Endothelial cell of umbilical vein (primary cell): Measurements from ENCODE around the gene WDR76. TPM values are rescaled to one million over a fixed set of nuclear protein-coding genes. Genes with fewer than 3 reads are reported as not detected.
A peak's percentile ranks its signal among the peaks of the same experiment; 100 is the strongest.

ENCODE experiments used
- BruUV-seq: library from RNA; stranded (reverse); fragments of 400-500 nt; replicated peaks from 2 replicates; lab custom pipeline; 2021; lab: Mats Ljungman, UMichigan
- CTCF ChIA-PET: fragments of 300-600, 350-600 bp; sonication (Branson Sonifier 250); formaldehyde crosslinking; loops from one replicate; lab custom pipeline; 2021; ENCODE audit warnings: antibody characterized with exemption, inconsistent platforms; lab: Charles Lee
- POLR2A ChIA-PET: fragments of 300-600, 350-600 bp; sonication (Branson Sonifier 250); formaldehyde crosslinking; loops from one replicate; lab custom pipeline; 2021; ENCODE audit warnings: antibody characterized with exemption, inconsistent platforms; lab: Charles Lee
- DNase-seq: peaks from one replicate; pipeline ENCODE4 v3.0.0-alpha.2; 2011; ENCODE audit warnings: low read depth, low spot score
- FAIRE-seq: peaks from 2 replicates; lab custom pipeline; 2011; peaks lifted over from hg19 to GRCh38; lab: Jason Lieb, UNC
- H2AFZ ChIP-seq: 2 replicates; pipeline ENCODE4 v1.6.0; 2012; ENCODE audit warnings: low read depth, low read length, control low read depth, inconsistent platforms
- H3K27ac ChIP-seq: 2 replicates; pipeline ENCODE4 v1.5.1; 2011; ENCODE audit warnings: low read depth, mild to moderate bottlenecking, control low read depth, low read length, moderate library complexity; ENCODE audit not compliant: insufficient read depth
- H3K27me3 ChIP-seq, 2 experiments: 2 replicates each; pipeline versions ENCODE4 v1.6.0 to v1.6.1; 2011; ENCODE audit warnings: low read length in 2 of 2, mixed read lengths in 1 of 2; ENCODE audit not compliant: control insufficient read depth in 2 of 2, insufficient read depth in 2 of 2
- H3K36me3 ChIP-seq, 2 experiments: 2 replicates in 1 of 2; 3 replicates in 1 of 2; pipeline ENCODE4 v1.5.1; 2011; ENCODE audit warnings: low read length in 2 of 2, mild to moderate bottlenecking in 1 of 2, moderate library complexity in 1 of 2; ENCODE audit not compliant: control insufficient read depth in 2 of 2, insufficient read depth in 2 of 2; ENCODE audit errors: extremely low read depth in 1 of 2
- H3K4me1 ChIP-seq: 3 replicates; pipeline ENCODE4 v1.5.1; 2011; ENCODE audit warnings: mild to moderate bottlenecking, low read length; ENCODE audit not compliant: control insufficient read depth, insufficient read depth; ENCODE audit errors: extremely low read depth
- H3K4me2 ChIP-seq: 2 replicates; pipeline ENCODE4 v1.6.1; 2011; ENCODE audit warnings: low read length, control low read depth, mixed read lengths; ENCODE audit not compliant: insufficient read depth
- H3K4me3 ChIP-seq, 3 experiments: fragments of 200-600 bp in 1 of 3; sonication (generic), shearing (Covaris generic) in 1 of 3; replicated peaks in 1 of 3; 2 replicates each; pipeline ENCODE4 v1.5.1; 2011 to 2016; ENCODE audit warnings: control low read depth in 3 of 3, low read length in 3 of 3, mild to moderate bottlenecking in 2 of 3, inconsistent platforms in 1 of 3, low read depth in 1 of 3, moderate library complexity in 1 of 3; ENCODE audit not compliant: insufficient read depth in 1 of 3
- H3K79me2 ChIP-seq: 2 replicates; pipeline ENCODE4 v1.6.0; 2012; ENCODE audit warnings: low read length, inconsistent platforms; ENCODE audit not compliant: control insufficient read depth, insufficient read depth
- H3K9ac ChIP-seq: replicated peaks from 2 replicates; pipeline ENCODE3; 2011; ENCODE audit warnings: low read length, control low read depth; ENCODE audit not compliant: insufficient read depth; ENCODE audit errors: extremely low read depth
- H3K9me1 ChIP-seq: replicated peaks from 3 replicates; pipeline ENCODE4 v1.6.0; 2011; ENCODE audit warnings: mild to moderate bottlenecking, low read length; ENCODE audit not compliant: control insufficient read depth, insufficient read depth; ENCODE audit errors: extremely low read depth
- H3K9me3 ChIP-seq: replicated peaks from 2 replicates; pipeline ENCODE4 v1.5.1; 2012; ENCODE audit warnings: low read length, inconsistent platforms; ENCODE audit not compliant: control insufficient read depth, insufficient read depth
- H4K20me1 ChIP-seq: replicated peaks from 2 replicates; pipeline ENCODE3; 2011; ENCODE audit warnings: mild to moderate bottlenecking, low read length; ENCODE audit not compliant: control insufficient read depth, insufficient read depth; ENCODE audit errors: extremely low read depth
- CTCF ChIP-seq, 2 donors: IDR thresholded peaks; 1 replicate in 1 of 2; 2 replicates in 1 of 2; pipeline ENCODE4 v1.5.1; 2011; ENCODE audit warnings: low read length in 2 of 2, mild to moderate bottlenecking in 2 of 2, moderate library complexity in 2 of 2, control low read depth in 1 of 2, inconsistent platforms in 1 of 2, low read depth in 1 of 2; ENCODE audit not compliant: insufficient read depth in 1 of 2; ENCODE audit errors: extremely low read depth in 1 of 2
- EZH2 ChIP-seq: IDR thresholded peaks from 2 replicates; pipeline ENCODE4 v1.6.1; 2012; ENCODE audit warnings: borderline replicate concordance, low read depth, mild to moderate bottlenecking, moderate library complexity, low read length, inconsistent platforms; ENCODE audit not compliant: severe bottlenecking
- FOS ChIP-seq: IDR thresholded peaks from 2 replicates; pipeline ENCODE4 v1.6.1; 2011; ENCODE audit warnings: mild to moderate bottlenecking, low read length, moderate library complexity, borderline replicate concordance; ENCODE audit not compliant: insufficient read depth
- GATA2 ChIP-seq: IDR thresholded peaks from 2 replicates; pipeline ENCODE4 v1.7.0; 2011; ENCODE audit warnings: low read depth, mild to moderate bottlenecking, moderate library complexity, mixed read lengths, low read length; ENCODE audit not compliant: insufficient read length, insufficient read depth
- JUN ChIP-seq: IDR thresholded peaks from 2 replicates; pipeline ENCODE4 v1.6.1; 2011; ENCODE audit warnings: borderline replicate concordance, low read depth; ENCODE audit not compliant: insufficient read length, insufficient read depth
- MYC ChIP-seq: IDR thresholded peaks from one replicate; pipeline ENCODE4 v1.6.1; 2011; ENCODE audit warnings: mild to moderate bottlenecking, low read depth, low read length
- POLR2A ChIP-seq: IDR thresholded peaks from 2 replicates; pipeline ENCODE4 v1.6.1; 2012; ENCODE audit warnings: low read depth, mild to moderate bottlenecking, control low read depth, low read length
- POLR2AphosphoS5 ChIP-seq: IDR thresholded peaks from 2 replicates; pipeline ENCODE4 v1.6.1; 2012; ENCODE audit warnings: low read depth, mild to moderate bottlenecking, control low read depth, low read length, moderate library complexity; ENCODE audit not compliant: insufficient read depth
- dilution Hi-C: fragments of 300-500 bp; cut with MboI; formaldehyde crosslinking; loops from one replicate; pipeline ENCODE4 v1.15.0; 2019; ENCODE audit warnings: low sequenced_read_pairs; ENCODE audit not compliant: extremely low pct_ligation_motif_present
- intact Hi-C: fragments of 100-400 bp; cut with micrococcal nuclease; formaldehyde crosslinking; loops from one replicate; pipeline ENCODE4 v1.10.0; 2022
- polyA plus RNA-seq, 4 experiments: library from polyadenylated mRNA; depleted of rRNA in 3 of 4; stranded (reverse) in 3 of 4; unstranded in 1 of 4; fragments of >200 nt; gene quantifications; 2 replicates each; pipeline versions ENCODE4 v1.2.1 to v1.2.3, GENCODE V29; 2011 to 2012; ENCODE audit warnings: missing spikeins in 1 of 4
- total RNA-seq: library from RNA; stranded (reverse); gene quantifications from 2 replicates; pipeline ENCODE4 v1.2.3, GENCODE V29; 2021
- TF ChIP-seq, protein P1 (sequence below): IDR thresholded peaks from 2 replicates; pipeline ENCODE4 v1.6.1; 2011; ENCODE audit not compliant: insufficient read depth, insufficient read length

The WDR76 gene
- total and polyA plus RNA-seq, 2 donors (not counting 3 experiments of a cell fraction or from before 2014, with no cell fraction given) = 3.1 to 25.2 TPM

DNA sequence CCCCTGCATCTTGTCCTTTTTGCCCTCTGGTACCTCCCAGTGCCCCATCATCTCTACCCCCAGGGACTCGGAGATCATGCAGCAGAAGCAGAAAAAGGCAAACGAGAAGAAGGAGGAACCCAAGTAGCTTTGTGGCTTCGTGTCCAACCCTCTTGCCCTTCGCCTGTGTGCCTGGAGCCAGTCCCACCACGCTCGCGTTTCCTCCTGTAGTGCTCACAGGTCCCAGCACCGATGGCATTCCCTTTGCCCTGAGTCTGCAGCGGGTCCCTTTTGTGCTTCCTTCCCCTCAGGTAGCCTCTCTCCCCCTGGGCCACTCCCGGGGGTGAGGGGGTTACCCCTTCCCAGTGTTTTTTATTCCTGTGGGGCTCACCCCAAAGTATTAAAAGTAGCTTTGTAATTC lies 33.2 kb upstream of the WDR76 start:
- Histone ChIP-seq H3K79me2 (peaks cover 31% of the 10 kb centered on the region), H3K36me3 (peaks cover 21 to 26% of the 10 kb centered on the region in 2 experiments), H2AFZ (no peak overlapping the region), H3K27me3 (no peaks in the 10 kb centered on the region), H3K27ac (peak overlapping the region; percentile 91), H3K9me3 (no peaks in the 10 kb centered on the region), H3K9ac (peak overlapping the region; percentile 99), H4K20me1 (no peaks in the 10 kb centered on the region), H3K4me2 (peak overlapping the region; percentile 82), H3K4me3 (peak overlapping the region in 2 of 3 experiments; percentile 74 to 82), H3K9me1 (no peaks in the 10 kb centered on the region), H3K4me1 (peaks cover 21% of the 10 kb centered on the region)
- DNase-seq (no peak), FAIRE-seq (no peak)
- BruUV-seq = no TSS peak
- TF ChIP-seq GATA2 (no peak), FOS (no peak), CTCF (IDR thresholded peaks at IDR 0.05; ENCODE audit: extremely low read depth in 1 of 2, insufficient read depth in 1 of 2, low read depth in 1 of 2, low read length in 2 of 2) (no peak), POLR2AphosphoS5 (no peak), EZH2 (no peak), MYC (no peak), JUN (no peak), POLR2A (no peak)
- TF ChIP-seq, protein P1, sequence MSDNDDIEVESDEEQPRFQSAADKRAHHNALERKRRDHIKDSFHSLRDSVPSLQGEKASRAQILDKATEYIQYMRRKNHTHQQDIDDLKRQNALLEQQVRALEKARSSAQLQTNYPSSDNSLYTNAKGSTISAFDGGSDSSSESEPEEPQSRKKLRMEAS = no peak
- intact Hi-C loops = no loop called here
- ChIA-PET CTCF (interaction anchor here (1.0 to 2.1 kb wide), 3 partner anchors 17 to 31 kb away, joined by 3 to 12 read pairs (median 3); partner anchors contain the start of genes ELL3 and MFAP1), POLR2A (interaction anchor here (0.9 kb wide), 1 partner anchor 8 kb away, joined by 3 read pairs; no protein-coding TSS in a partner anchor)
- dilution Hi-C loops = no loop called here
